ENCODE data around the gene CCNY.

CCNY gene

DNA sequence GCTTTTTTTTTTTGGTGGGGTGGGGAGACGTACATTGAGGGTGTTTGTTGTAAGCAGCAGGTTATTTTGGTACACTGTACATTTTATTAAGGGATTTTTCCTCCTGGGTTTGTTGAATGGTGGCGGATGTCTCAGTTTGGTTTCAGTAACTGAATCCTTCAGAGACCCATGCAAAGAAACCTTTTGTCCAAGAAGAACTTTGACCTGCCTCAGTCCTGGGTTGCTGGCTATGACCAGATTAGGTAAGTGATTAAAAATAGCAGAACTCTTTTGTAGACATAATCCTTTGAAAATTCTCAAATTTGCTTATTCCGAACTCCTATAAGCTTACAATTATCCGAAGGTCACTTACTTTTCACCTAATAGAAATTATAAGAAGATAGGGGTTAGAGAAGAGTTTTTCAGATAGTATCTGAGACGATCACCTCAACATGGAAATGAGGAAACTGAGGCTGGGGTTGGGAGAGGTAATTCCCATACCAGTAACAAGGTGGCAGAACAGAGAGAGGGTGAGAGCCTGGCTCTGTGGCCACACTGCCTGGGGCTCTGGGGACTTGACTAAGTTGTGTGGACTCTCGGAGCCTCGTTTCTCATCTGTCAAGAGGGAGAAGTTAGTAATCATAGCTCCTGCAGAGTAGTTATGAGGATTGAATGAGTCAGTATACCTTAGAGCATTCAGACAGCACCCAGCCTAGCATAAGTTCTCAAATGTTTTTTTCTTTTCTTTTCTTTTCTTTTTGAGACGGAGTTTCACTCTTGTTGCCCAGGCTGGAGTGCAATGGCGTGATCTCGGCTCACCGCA is 87.4 kb downstream of the CCNY start:
- in situ Hi-C loops (cut with HindIII; ENCODE audit: low sequenced_read_pairs), result no loop called here

DNA sequence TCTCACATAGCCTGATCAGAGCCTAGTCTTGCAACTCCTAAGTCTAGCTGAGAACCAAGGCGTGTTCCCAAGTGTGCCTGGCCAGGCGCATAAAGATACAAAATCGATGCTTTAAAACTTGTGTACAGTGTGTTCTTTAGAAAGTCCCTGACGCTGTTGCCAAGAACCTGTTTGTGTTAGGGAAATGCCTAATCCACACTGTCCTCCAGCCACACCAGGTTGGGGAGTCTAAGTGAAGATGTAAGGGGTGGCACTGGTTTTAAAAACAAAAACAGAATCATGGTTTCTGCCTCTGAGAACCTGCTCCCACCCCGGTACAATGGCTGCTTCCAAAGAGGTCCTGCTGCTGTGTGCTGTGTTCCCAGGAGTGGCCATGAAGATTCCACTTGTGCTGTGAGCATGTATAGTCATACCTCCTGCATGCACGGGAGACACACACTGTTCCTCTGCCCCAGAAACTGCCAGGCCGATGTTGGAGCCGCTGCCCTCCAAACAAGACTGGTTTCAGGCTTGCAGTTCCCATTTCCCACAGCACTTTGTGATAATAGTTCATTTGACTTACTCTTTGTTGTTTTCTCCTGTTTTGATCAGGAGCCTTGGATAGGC is 88.5 kb downstream of the CCNY start:
- in situ Hi-C loops (cut with HindIII; ENCODE audit: low sequenced_read_pairs), result no loop called here

DNA sequence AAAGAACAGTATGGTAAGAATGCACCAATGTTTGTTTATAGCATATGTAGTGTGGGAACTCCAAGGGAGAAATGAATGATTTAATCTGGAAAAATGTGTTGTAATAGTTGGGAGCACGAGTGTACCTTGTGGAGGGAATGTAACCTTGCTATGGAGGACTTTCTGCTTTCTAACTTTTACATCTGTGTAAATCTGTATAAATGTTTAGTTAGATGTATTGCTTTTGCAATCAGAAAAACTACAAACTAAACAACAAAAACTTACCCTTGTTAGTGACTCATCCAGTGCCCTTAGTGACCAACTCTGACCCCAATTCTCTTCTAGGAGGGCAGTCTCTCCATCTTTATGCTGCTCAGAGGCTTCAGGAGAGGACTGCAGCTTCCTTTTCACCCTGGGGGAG is 89.3 kb downstream of the CCNY start:
- in situ Hi-C loops (cut with HindIII; ENCODE audit: low sequenced_read_pairs), result no loop called here

DNA sequence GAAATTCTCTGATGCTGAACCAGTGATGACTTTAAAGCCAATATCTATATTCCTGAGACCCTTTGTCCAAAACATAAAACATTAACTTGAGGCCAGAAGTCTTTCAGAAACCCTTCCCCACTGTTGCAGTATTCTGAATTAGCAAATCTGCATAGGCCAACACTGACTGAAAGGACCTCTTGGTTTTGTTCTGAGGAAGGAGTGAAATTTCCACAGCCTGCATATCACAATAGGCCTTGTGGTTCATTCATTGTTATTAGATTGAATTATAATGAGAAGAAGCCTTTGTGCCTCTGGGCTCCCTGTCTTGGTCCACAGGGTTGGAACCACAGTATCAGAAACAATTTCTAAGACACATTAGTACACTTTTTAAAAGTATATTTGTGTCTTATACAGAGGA is 90.3 kb downstream of the CCNY start:
- in situ Hi-C loops (cut with HindIII; ENCODE audit: low sequenced_read_pairs), result no loop called here

DNA sequence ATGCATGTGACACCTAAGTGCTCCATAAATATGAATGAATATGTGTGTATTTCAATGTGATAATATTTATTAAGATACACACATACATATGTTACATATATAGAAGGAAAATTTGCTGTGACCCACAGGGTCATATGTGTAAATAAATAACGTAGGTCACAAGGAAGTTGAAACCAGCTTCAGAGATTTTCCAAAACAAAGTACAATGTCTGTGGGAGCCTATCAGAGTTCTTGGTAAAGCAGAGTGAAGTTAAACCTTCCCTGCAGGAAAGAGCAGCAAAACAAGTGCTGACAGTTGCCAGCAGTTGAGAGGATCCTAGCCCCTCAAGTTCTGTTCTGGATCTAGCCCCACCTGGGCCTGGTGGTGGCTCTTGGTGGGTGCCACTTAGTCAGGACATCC is 91.2 kb downstream of the CCNY start:
- in situ Hi-C loops (cut with HindIII; ENCODE audit: low sequenced_read_pairs), result no loop called here

DNA sequence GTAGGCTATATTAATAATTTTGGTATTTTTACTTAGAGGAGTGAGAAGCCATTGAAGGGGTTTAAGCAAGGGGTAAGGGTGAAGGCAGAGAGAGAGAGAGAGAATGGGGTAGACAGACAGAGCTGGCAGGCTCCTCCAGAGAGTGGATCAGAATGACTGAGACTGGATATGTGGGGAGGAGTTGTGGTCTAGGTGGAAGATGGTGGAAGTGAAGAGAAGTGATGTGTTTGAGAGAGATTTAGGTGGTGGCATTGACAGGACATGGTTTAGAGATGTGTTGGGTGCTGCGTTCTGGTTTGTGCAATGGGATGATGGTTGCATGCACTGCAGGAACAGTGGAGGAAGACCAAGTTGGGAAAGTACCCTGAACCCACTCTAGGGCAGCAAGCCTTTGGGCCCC is 92.2 kb downstream of the CCNY start:
- in situ Hi-C loops (cut with HindIII; ENCODE audit: low sequenced_read_pairs), result no loop called here

DNA sequence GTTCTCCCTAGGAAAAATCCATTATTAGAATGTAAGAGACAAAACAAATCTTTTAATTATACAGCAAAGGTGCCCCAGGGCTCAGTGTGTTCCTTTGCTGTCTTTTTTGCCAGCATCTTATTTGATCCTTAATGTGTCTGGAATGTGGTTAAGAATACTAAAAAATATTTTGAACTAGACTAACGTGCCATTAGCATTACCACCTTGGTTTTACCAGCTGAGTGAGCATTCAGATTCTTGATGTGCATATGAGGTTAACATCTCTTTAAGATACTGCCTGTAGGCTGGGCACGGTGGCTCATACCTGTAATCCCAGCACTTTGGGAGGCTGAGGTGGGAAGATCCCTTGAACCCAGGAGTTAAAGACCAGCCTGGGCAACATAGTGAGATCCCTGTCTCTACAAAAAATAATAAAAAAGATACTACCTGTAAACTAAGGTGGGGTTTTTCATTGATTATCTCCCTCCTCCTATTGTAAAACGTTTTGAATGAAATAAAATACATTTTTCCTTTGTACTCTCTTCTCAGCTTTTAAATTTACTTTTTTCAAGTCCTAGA is 96.6 kb downstream of the CCNY start:
- in situ Hi-C loops (cut with HindIII; ENCODE audit: low sequenced_read_pairs), result no loop called here

DNA sequence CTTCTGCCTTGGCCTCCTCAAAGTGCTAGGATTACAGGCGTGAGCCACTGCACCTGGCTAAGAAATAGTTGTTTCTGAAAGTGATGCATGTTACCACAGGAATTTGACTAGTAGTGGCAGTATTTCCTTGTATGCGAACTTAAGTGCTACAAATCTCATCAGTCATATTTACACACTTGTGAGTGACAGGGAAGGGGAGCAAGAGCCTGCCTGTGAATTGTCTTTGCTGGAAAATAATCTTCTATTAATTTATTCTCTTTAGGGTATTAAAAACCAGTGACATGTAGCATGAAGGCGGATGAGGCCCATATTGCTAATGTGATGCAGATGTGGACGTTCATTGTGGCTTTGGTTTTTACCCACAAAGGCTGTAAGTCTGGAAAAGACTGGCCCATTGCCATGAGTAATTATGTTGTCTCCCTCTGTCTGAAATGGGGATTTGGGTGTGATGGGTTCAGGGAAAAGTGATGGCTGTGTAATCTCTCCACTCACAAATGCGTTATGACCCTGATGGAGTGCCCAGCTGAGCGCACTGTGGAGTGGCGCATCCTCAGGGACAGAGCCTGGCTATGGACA is 97.6 kb downstream of the CCNY start:
- in situ Hi-C loops (cut with HindIII; ENCODE audit: low sequenced_read_pairs), result no loop called here

DNA sequence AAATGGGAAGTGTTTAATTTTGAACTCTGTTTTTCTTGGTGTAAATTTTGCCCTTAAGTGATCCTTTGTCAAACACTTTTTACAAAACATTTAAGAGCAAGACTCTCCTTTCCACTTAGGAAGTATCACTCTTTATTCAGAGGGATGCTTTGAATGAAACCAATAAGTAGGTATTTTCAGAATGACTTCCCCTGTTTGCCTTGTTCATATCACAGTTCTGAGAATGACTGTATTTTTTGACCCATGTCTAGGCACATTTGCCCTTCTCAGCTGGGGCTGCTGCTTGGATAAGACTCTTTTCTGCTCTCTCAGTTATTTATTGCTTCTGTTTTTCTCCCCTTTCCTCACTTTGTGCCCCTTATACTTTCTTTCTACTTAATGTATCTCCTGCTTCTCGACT is 98.2 kb downstream of the CCNY start:
- in situ Hi-C loops (cut with HindIII; ENCODE audit: low sequenced_read_pairs), result no loop called here

DNA sequence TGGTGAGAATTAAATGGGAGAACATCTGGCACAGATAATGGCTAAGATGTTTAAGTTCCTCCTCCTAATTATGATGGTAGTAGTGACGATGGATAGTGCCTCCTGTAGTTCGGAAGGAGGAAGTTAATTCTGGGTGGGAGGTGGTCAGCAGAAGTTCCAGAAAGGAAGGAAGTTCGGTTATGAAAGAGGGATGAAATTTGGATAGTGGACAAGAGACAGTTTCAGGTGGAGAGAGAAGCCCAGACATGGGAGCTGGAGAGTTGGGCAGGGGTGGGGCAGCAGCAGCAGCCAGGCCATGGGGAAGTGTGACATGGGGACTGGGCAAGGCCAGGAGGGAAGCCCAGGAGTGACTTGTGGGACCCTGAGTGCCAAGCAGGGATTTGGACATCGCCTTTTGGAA is 99.5 kb downstream of the CCNY start:
- in situ Hi-C loops (cut with HindIII; ENCODE audit: low sequenced_read_pairs), result no loop called here

DNA sequence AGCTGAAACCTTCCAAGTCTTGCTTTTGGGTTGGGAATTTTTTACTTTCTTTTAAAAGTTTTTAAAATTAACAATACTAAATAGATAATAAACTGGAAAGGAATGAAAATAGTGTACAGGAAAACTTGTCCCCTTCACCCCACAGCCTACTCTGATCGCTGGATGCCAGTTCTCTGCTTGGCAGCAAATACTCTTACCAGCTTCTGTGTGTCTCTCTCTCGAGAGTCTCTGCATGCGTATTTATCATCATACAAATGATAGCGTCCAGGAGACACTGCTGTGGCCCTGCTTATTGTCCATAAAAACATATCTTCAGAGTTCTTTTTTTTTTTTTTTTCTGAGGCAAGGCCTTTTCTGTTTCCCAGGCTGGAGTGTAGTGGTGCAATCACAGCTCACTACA is 101.5 kb downstream of the CCNY start:
- in situ Hi-C loops (cut with HindIII; ENCODE audit: low sequenced_read_pairs), result no loop called here

DNA sequence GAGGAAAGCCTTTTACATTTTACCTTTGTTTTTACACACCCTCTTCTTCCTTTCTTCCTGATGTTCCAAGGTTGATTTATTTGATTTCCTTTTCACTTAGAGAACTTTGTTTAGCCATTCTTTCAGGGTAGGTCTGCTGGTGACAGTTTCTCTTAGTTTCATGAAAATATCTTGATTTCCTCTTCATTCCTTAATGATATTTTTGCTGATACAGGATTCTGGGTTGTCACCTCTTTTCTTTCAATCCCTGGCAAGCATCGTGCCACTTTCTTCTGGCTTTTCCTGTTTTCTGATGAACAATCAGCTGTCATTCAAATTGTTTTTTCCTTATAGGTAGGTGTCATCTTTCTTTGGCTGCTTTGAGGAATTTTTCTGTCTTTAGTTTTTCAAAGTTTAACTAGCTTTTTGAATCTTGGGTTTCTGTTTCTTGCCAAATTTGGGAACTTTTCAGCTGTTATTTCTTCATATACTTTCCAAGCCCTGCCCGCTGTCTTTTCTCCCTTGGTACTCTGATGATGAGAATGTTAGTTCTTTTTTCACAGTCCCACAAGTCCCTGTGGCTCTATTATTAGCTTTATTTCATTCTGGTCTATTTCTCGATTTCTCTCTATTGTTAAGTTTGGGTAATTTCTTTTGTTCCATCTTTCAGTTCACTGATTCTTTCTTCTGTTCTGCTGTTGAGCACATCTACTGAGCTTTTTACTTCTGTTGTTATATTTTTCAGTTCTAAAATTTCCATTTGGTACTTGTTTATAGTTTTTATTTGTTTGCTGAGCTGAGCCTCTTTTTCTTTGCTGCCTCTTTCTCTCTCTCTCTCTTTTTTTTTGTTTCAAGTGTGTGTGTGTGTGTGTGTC is 102.6 kb downstream of the CCNY start:
- in situ Hi-C loops (cut with HindIII; ENCODE audit: low sequenced_read_pairs), result no loop called here

DNA sequence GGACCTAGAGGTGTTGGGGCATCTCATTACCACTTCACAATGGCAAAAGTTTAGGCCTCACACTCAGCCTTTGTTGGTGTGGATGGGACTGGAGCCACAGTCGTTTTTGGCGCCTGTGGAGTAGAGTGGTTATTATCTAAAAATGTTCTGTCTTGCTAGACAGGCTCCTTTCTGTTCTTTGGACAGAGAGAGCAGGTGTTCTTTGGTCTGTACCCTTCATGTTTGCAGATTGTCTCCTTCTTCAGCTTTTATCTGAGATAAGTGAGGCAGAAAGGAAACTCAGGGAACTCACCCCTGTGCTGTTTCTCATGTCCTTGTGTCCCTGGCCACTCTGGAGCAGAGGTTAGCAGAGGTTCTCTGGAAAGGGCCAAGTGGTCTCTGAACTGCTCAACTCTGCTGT is 103.7 kb downstream of the CCNY start:
- in situ Hi-C loops (cut with HindIII; ENCODE audit: low sequenced_read_pairs), result no loop called here

DNA sequence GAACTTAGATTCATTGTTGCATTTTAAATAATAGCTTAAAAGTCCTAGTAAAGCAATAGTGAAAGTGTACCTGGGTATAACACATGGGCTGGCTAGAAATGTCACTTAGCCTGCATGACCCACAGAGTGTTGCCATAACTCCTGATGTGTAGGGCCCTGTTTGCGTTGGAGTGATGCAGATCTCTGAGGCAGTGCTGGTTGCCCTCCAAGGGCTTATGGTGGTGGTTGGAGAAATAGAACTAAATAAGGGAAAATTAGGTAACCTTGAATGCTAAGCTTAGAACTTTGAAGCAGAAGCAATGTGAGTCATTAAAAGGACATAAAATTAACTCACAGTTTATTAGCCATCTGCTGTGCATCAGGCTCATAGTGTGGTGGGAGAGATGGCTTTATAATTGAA is 105.7 kb downstream of the CCNY start:
- in situ Hi-C loops (cut with HindIII; ENCODE audit: low sequenced_read_pairs), result no loop called here

DNA sequence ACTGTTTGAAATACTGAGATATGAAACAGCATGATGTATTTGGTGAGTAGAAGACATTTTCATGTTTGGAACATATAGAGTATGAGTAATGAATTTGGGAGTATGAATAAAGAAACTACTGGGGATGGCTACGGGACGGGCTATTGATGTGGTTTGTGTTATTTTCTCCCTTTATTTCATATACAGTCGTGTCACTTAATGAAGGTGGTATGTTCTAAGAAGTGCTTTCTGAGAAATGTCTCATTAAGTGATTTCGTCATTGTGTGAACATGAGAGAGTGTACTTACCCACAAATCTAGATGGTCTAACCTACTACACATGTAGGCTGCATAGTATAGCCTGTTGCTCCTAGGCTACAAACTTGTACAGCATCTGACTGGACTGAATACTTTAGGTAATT is 106.3 kb downstream of the CCNY start:
- in situ Hi-C loops (cut with HindIII; ENCODE audit: low sequenced_read_pairs), result no loop called here

DNA sequence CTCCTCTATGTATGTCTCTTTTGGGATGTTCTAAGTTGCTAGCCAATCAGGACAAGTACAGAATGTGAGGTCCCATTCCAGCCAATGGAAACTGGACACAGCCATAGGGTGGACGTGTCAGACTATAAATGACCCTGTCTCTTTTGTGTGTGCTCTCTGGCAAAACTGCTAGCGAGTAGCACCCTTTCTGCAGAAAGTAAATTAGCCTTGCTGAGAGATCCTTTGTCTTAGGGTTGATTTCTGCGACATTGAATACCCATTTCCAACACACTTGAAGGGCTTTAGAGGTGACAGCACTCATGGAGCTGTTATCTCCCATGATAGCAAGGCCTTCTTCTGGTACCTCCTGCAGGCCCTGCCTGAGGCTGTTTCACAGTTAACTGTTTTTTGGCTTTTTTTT is 107.5 kb downstream of the CCNY start:
- in situ Hi-C loops (cut with HindIII; ENCODE audit: low sequenced_read_pairs), result no loop called here

DNA sequence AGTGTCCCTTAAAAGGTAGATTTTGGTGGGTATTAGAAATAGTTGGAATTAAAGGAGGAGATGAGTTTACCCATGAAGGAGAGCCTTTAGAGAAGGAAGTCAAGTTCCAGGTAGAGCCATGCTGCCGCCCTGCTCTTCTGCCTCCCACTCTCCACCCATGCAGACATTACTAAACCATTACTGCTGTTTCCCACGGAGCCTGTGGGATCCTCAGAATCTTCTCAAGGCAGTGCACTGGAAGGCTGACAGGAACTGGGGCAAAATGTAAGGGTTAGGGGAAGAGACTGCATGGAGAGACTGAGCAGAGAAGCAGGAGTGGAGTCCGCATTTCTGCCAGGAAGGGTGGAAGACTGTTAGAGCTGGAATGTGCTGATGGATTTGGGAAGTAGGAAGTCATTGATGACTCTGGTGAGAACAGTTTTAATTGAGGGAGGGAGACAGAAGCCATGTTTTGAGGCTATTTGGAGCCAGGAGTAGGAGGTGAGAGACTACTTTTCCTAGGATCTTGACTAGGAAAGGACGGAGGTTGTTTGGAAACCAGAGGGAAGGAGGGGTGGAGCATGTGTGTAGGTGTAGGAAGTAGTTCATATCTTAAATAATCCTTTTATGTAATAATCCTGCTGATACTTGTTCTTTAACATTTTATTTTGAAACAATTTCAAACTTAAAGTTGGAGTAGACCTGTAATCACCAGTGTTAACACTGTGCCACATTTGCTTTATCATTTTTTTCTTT is 109.0 kb downstream of the CCNY start:
- in situ Hi-C loops (cut with HindIII; ENCODE audit: low sequenced_read_pairs), result no loop called here

DNA sequence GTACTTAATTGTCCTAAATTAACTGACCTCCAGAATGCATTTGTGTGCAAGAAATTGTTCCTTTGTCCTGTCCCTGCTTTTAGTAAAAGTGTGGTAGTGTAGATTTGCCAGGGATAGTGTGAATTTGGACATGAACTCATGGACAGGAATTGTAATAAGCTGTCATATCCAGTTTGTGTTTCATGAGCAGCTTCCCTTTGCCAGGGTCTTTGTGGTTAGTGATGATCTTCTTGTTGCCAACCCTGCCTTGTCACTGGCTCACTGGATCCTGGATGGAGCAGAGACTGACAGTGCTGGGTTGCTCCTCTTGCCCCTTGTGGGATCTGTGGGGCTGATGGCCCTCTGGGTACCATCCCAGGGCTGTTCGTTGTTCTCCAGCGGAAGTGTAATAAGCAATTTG is 110.1 kb downstream of the CCNY start:
- in situ Hi-C loops (cut with HindIII; ENCODE audit: low sequenced_read_pairs), result no loop called here

DNA sequence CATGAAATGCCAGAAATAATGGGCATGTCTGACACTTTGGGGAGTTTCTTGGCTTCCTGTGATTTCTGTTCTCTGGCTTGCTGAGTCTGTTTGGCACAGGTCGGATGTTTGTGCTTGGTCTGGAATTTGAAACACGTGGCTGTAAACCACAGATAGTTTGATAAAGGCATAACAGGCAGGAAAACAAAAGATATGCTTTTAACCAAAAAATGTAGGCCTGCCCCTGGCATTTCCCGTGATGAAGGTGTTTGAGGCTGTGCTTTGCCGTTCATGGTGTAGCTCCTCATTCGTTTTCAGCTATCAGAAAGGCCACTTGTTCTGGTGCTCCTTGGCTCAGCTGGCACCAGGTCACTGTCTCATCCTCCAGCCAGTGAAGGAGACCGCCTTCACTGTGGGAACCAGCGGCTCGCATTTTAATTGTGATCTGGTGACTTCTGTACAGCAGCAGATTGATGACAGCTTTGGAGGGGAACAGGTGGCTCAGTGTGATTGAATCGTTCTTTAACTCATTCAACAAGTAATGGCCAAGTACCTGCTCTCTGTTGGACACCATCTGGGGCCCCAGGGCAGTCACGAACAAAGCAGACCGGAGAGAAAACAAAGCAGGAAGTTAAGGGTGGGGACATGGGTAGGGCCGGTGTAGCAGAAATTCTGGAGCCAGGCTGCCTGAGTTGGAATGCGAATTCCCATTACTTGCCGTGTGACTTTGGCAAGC is 111.5 kb downstream of the CCNY start:
- in situ Hi-C loops (cut with HindIII; ENCODE audit: low sequenced_read_pairs), result no loop called here
